Fibroblast of villous mesenchyme (primary cell): ENCODE data around the gene RFC1. TPM values are rescaled to one million over a fixed set of nuclear protein-coding genes. Genes with fewer than 3 reads are reported as not detected.
"Not testable (repeated sequence)": the region's sequence is repeated elsewhere in the genome, so short reads cannot be mapped to it uniquely, and the experiment has no call there.

Experiments
- DNase-seq: peaks from one replicate; pipeline ENCODE4 v3.0.0-alpha.2; 2010; ENCODE audit warnings: low read depth
- H3K4me3 ChIP-seq: 2 replicates; pipeline ENCODE4 v1.5.1; 2011; ENCODE audit warnings: low read depth, mild to moderate bottlenecking, low read length
- CTCF ChIP-seq: IDR thresholded peaks from 2 replicates; pipeline ENCODE4 v1.5.1; 2012; ENCODE audit warnings: low read depth, mild to moderate bottlenecking, low read length; ENCODE audit not compliant: insufficient read depth
- total RNA-seq: library from RNA; depleted of rRNA; stranded (reverse); fragments of >200 nt; gene quantifications from 2 replicates; pipeline ENCODE4 v1.2.3, GENCODE V29; 2012

The RFC1 gene
- total RNA-seq, 1 donor: 55.3 TPM

GRCh38 chr4:39308611-39309010, 57.6 kb downstream of the RFC1 start:
- TF ChIP-seq CTCF: no peak
- DNase-seq: no peak
- H3K4me3 ChIP-seq: no peak overlapping the region

- peak; percentile 83 for DNase-seq
- no peak for TF ChIP-seq CTCF
- no peak overlapping the region for H3K4me3 ChIP-seq
Observed at GRCh38 chr4:39305912-39306677, 60.1 kb downstream of the RFC1 start.

- TF ChIP-seq CTCF: no peak
- no peak overlapping the region for H3K4me3 ChIP-seq
- no peak for DNase-seq
Observed at GRCh38 chr4:39304651-39305050, 61.5 kb downstream of the RFC1 start.

- no peak for DNase-seq
- H3K4me3 ChIP-seq: no peak overlapping the region
- TF ChIP-seq CTCF: no peak
Observed at GRCh38 chr4:39303871-39304270, 62.3 kb downstream of the RFC1 start.

- no peak for DNase-seq
- no peak for TF ChIP-seq CTCF
- no peak overlapping the region for H3K4me3 ChIP-seq
Observed at GRCh38 chr4:39302901-39303300, 63.3 kb downstream of the RFC1 start.

GRCh38 chr4:39295784-39296183, 70.4 kb downstream of the RFC1 start:
- DNase-seq: no peak
- H3K4me3 ChIP-seq: no peak overlapping the region
- TF ChIP-seq CTCF: no peak

- not testable (repeated sequence) for DNase-seq, H3K4me3 ChIP-seq
Observed at GRCh38 chr4:39292433-39292832, 73.7 kb downstream of the RFC1 start.
